Erythroblast (primary cell): Measurements from ENCODE around the gene TAS2R9.

Experiments used
- GATA1 ChIP-seq: IDR thresholded peaks from 2 replicates; pipeline ENCODE4 v1.6.1; 2011; ENCODE audit warnings: low read depth, mild to moderate bottlenecking, control low read depth, low read length, moderate library complexity
- POLR2A ChIP-seq: IDR thresholded peaks from 2 replicates; pipeline ENCODE4 v1.6.1; 2011; ENCODE audit warnings: mild to moderate bottlenecking, low read length

GRCh38 chr12:10849425-10849878, 39.5 kb upstream of the TAS2R9 start, which contains the start of gene PRR4:
- no peak for TF ChIP-seq POLR2A
- TF ChIP-seq GATA1 = no peak
